Raji (cell line): ENCODE results near the gene MAST4.

ENCODE experiments used
- POLR2A ChIP-seq: IDR thresholded peaks from 2 replicates; pipeline ENCODE4 v1.6.1; 2011; ENCODE audit warnings: low read depth, low read length, control low read depth; ENCODE audit not compliant: insufficient read depth

MAST4 gene

GRCh38 chr5:66779528-66779927 lies 183.3 kb downstream of the MAST4 start:
- TF ChIP-seq POLR2A = no peak

GRCh38 chr5:66788556-66788955 lies 192.4 kb downstream of the MAST4 start:
- TF ChIP-seq POLR2A = no peak

GRCh38 chr5:66789434-66789833 lies 193.2 kb downstream of the MAST4 start:
- TF ChIP-seq POLR2A = no peak

GRCh38 chr5:66793049-66793448 lies 196.9 kb downstream of the MAST4 start:
- no peak for TF ChIP-seq POLR2A

- TF ChIP-seq POLR2A = no peak
These were observed 199.5 kb downstream of the MAST4 start for GRCh38 chr5:66795682-66796081.

- no peak for TF ChIP-seq POLR2A
These were observed 200.4 kb downstream of the MAST4 start for GRCh38 chr5:66796305-66797292.

- no peak for TF ChIP-seq POLR2A
These were observed 206.7 kb downstream of the MAST4 start for GRCh38 chr5:66802941-66803340.

- no peak for TF ChIP-seq POLR2A
These were observed 209.6 kb downstream of the MAST4 start for GRCh38 chr5:66805514-66806430.

GRCh38 chr5:66807743-66808142 lies 211.6 kb downstream of the MAST4 start:
- TF ChIP-seq POLR2A = no peak

- TF ChIP-seq POLR2A = no peak
These were observed 212.5 kb downstream of the MAST4 start for GRCh38 chr5:66808663-66809062.

GRCh38 chr5:66810151-66810550 lies 214.0 kb downstream of the MAST4 start:
- TF ChIP-seq POLR2A = no peak

- TF ChIP-seq POLR2A = no peak
These were observed 214.7 kb downstream of the MAST4 start for GRCh38 chr5:66810848-66811261.

GRCh38 chr5:66812291-66812690 lies 216.1 kb downstream of the MAST4 start:
- no peak for TF ChIP-seq POLR2A

- no peak for TF ChIP-seq POLR2A
These were observed 217.1 kb downstream of the MAST4 start for GRCh38 chr5:66813306-66813705.

GRCh38 chr5:66814146-66814991 lies 218.2 kb downstream of the MAST4 start:
- TF ChIP-seq POLR2A = no peak

- TF ChIP-seq POLR2A = no peak
These were observed 222.2 kb downstream of the MAST4 start for GRCh38 chr5:66818304-66818934.
